ENCODE data around the gene RNF169. TPM values are rescaled to one million over a fixed set of nuclear protein-coding genes. Genes with fewer than 3 reads are reported as not detected.
"Not testable (repeated sequence)": the region's sequence is repeated elsewhere in the genome, so short reads cannot be mapped to it uniquely, and the experiment has no call there.

Gene RNF169
- total RNA-seq, 1 experiment from 2014 or later = 47.0 TPM

- no peaks in the 10 kb centered on the region for H4K20me1 ChIP-seq (ENCODE audit: insufficient read depth, low read depth, low read length)
- H2AFZ ChIP-seq (ENCODE audit: low read length) = no peak overlapping the region
- H3K9ac ChIP-seq (ENCODE audit: low read length) = no peak overlapping the region
- no peak overlapping the region for H3K27ac ChIP-seq (ENCODE audit: low read length)
- no peak overlapping the region for H3K4me3 ChIP-seq (ENCODE audit: low read length)
- H3K79me2 ChIP-seq (ENCODE audit: low read length) = peaks cover 67% of the 10 kb centered on the region
- H3K4me2 ChIP-seq (ENCODE audit: low read depth, low read length, poor library complexity, severe bottlenecking) = no peak overlapping the region
- no peaks in the 10 kb centered on the region for H3K9me2 ChIP-seq (replicated peaks; ENCODE audit: insufficient read depth, low read length)
- no peaks in the 10 kb centered on the region for H3K9me3 ChIP-seq (ENCODE audit: low read length)
- H3K4me1 ChIP-seq (ENCODE audit: low read length) = no peaks in the 10 kb centered on the region
- no peak for DNase-seq
- no peaks in the 10 kb centered on the region for H3K27me3 ChIP-seq (ENCODE audit: low read length)
- peaks cover 34% of the 10 kb centered on the region for H3K36me3 ChIP-seq (ENCODE audit: insufficient read depth, low read length)
These were observed 67.3 kb downstream of the RNF169 start for GRCh38 chr11:74815966-74816365.

- H3K4me3 ChIP-seq (ENCODE audit: low read length) = no peak overlapping the region
- peaks cover 35% of the 10 kb centered on the region for H3K36me3 ChIP-seq (ENCODE audit: insufficient read depth, low read length)
These were observed 68.0 kb downstream of the RNF169 start for GRCh38 chr11:74816664-74817063.

GRCh38 chr11:74818283-74818946 lies 69.8 kb downstream of the RNF169 start:
- no peaks in the 10 kb centered on the region for H3K4me1 ChIP-seq (ENCODE audit: low read length)
- no peaks in the 10 kb centered on the region for H3K27me3 ChIP-seq (ENCODE audit: low read length)
- H2AFZ ChIP-seq (ENCODE audit: low read length) = no peak overlapping the region
- H3K36me3 ChIP-seq (ENCODE audit: insufficient read depth, low read length) = peaks cover 49% of the 10 kb centered on the region
- peaks cover 6% of the 10 kb centered on the region; the same call in 1 of the 2 replicates for H3K9me3 ChIP-seq (ENCODE audit: low read length)
- H3K9ac ChIP-seq (ENCODE audit: low read length) = no peak overlapping the region
- no peak overlapping the region for H3K4me3 ChIP-seq (ENCODE audit: low read length)
- H4K20me1 ChIP-seq (ENCODE audit: insufficient read depth, low read depth, low read length) = no peaks in the 10 kb centered on the region
- H3K27ac ChIP-seq (ENCODE audit: low read length) = no peak overlapping the region
- peaks cover 56% of the 10 kb centered on the region for H3K79me2 ChIP-seq (ENCODE audit: low read length)
- no peak for DNase-seq
- no peak overlapping the region for H3K4me2 ChIP-seq (ENCODE audit: low read depth, low read length, poor library complexity, severe bottlenecking)
- H3K9me2 ChIP-seq (replicated peaks; ENCODE audit: insufficient read depth, low read length) = no peaks in the 10 kb centered on the region

More at GRCh38 chr11:74816664-74817063, 68.0 kb downstream of the RNF169 start:
- Histone ChIP-seq H3K27me3 (ENCODE audit: low read length) (no peaks in the 10 kb centered on the region), H3K9me2 (replicated peaks; ENCODE audit: insufficient read depth, low read length) (no peaks in the 10 kb centered on the region), H3K4me2 (ENCODE audit: low read depth, low read length, poor library complexity, severe bottlenecking) (no peak overlapping the region), H3K9me3 (ENCODE audit: low read length) (no peaks in the 10 kb centered on the region), H3K4me1 (ENCODE audit: low read length) (no peaks in the 10 kb centered on the region), H3K9ac (ENCODE audit: low read length) (no peak overlapping the region), H4K20me1 (ENCODE audit: insufficient read depth, low read depth, low read length) (no peaks in the 10 kb centered on the region), H3K27ac (ENCODE audit: low read length) (no peak overlapping the region), H2AFZ (ENCODE audit: low read length) (no peak overlapping the region), H3K79me2 (ENCODE audit: low read length) (peaks cover 64% of the 10 kb centered on the region)
- no peak for DNase-seq

GRCh38 chr11:74819400-74819799 lies 70.8 kb downstream of the RNF169 start:
- H3K27ac ChIP-seq (ENCODE audit: low read length) = no peak overlapping the region
- H4K20me1 ChIP-seq (ENCODE audit: insufficient read depth, low read depth, low read length) = no peaks in the 10 kb centered on the region
- no peaks in the 10 kb centered on the region for H3K27me3 ChIP-seq (ENCODE audit: low read length)
- no peak overlapping the region for H3K9ac ChIP-seq (ENCODE audit: low read length)
- H3K4me1 ChIP-seq (ENCODE audit: low read length) = no peaks in the 10 kb centered on the region
- H3K36me3 ChIP-seq (ENCODE audit: insufficient read depth, low read length) = peaks cover 58% of the 10 kb centered on the region
- H3K9me2 ChIP-seq (replicated peaks; ENCODE audit: insufficient read depth, low read length) = no peaks in the 10 kb centered on the region
- peaks cover 54% of the 10 kb centered on the region for H3K79me2 ChIP-seq (ENCODE audit: low read length)
- no peak overlapping the region for H2AFZ ChIP-seq (ENCODE audit: low read length)
- H3K4me3 ChIP-seq (ENCODE audit: low read length) = no peak overlapping the region
- no peak overlapping the region for H3K4me2 ChIP-seq (ENCODE audit: low read depth, low read length, poor library complexity, severe bottlenecking)
- no peak for DNase-seq
- H3K9me3 ChIP-seq (ENCODE audit: low read length) = peaks cover 14% of the 10 kb centered on the region

- Histone ChIP-seq H3K27me3 (ENCODE audit: low read length) (no peaks in the 10 kb centered on the region), H3K79me2 (ENCODE audit: low read length) (peaks cover 52% of the 10 kb centered on the region), H4K20me1 (ENCODE audit: insufficient read depth, low read depth, low read length) (no peaks in the 10 kb centered on the region), H3K4me3 (ENCODE audit: low read length) (no peak overlapping the region), H3K9ac (ENCODE audit: low read length) (no peak overlapping the region), H3K36me3 (ENCODE audit: insufficient read depth, low read length) (peaks cover 67% of the 10 kb centered on the region), H3K27ac (ENCODE audit: low read length) (no peak overlapping the region), H3K4me2 (ENCODE audit: low read depth, low read length, poor library complexity, severe bottlenecking) (no peak overlapping the region), H3K9me2 (replicated peaks; ENCODE audit: insufficient read depth, low read length) (no peaks in the 10 kb centered on the region), H3K9me3 (ENCODE audit: low read length) (peaks cover 16% of the 10 kb centered on the region), H3K4me1 (ENCODE audit: low read length) (no peaks in the 10 kb centered on the region), H2AFZ (ENCODE audit: low read length) (no peak overlapping the region)
- DNase-seq = no peak
These were observed 72.1 kb downstream of the RNF169 start for GRCh38 chr11:74820763-74821162.

GRCh38 chr11:74822170-74822569 lies 73.5 kb downstream of the RNF169 start:
- Histone ChIP-seq H3K9ac (ENCODE audit: low read length) (no peak overlapping the region), H3K9me3 (ENCODE audit: low read length) (peaks cover 24% of the 10 kb centered on the region), H3K4me2 (ENCODE audit: low read depth, low read length, poor library complexity, severe bottlenecking) (no peak overlapping the region)

GRCh38 chr11:74824285-74824982 lies 75.8 kb downstream of the RNF169 start:
- peaks cover 71% of the 10 kb centered on the region for H3K36me3 ChIP-seq (ENCODE audit: insufficient read depth, low read length)
- no peak for DNase-seq
- H3K4me1 ChIP-seq (ENCODE audit: low read length) = no peaks in the 10 kb centered on the region
- H3K4me3 ChIP-seq (ENCODE audit: low read length) = no peak overlapping the region
- H3K79me2 ChIP-seq (ENCODE audit: low read length) = peaks cover 37% of the 10 kb centered on the region
- no peak overlapping the region for H3K27ac ChIP-seq (ENCODE audit: low read length)
- no peaks in the 10 kb centered on the region for H4K20me1 ChIP-seq (ENCODE audit: insufficient read depth, low read depth, low read length)
- no peak overlapping the region for H2AFZ ChIP-seq (ENCODE audit: low read length)
- H3K9me2 ChIP-seq (replicated peaks; ENCODE audit: insufficient read depth, low read length) = no peaks in the 10 kb centered on the region
- H3K9ac ChIP-seq (ENCODE audit: low read length) = no peak overlapping the region
- H3K27me3 ChIP-seq (ENCODE audit: low read length) = no peaks in the 10 kb centered on the region
- H3K4me2 ChIP-seq (ENCODE audit: low read depth, low read length, poor library complexity, severe bottlenecking) = no peak overlapping the region
- H3K9me3 ChIP-seq (ENCODE audit: low read length) = peaks cover 25% of the 10 kb centered on the region

More at GRCh38 chr11:74822170-74822569, 73.5 kb downstream of the RNF169 start:
- Histone ChIP-seq H3K79me2 (ENCODE audit: low read length) (peaks cover 51% of the 10 kb centered on the region), H3K27me3 (ENCODE audit: low read length) (no peaks in the 10 kb centered on the region), H3K4me1 (ENCODE audit: low read length) (no peaks in the 10 kb centered on the region), H3K9me2 (replicated peaks; ENCODE audit: insufficient read depth, low read length) (no peaks in the 10 kb centered on the region), H4K20me1 (ENCODE audit: insufficient read depth, low read depth, low read length) (no peaks in the 10 kb centered on the region), H3K36me3 (ENCODE audit: insufficient read depth, low read length) (peaks cover 75% of the 10 kb centered on the region), H2AFZ (ENCODE audit: low read length) (no peak overlapping the region), H3K27ac (ENCODE audit: low read length) (no peak overlapping the region), H3K4me3 (ENCODE audit: low read length) (no peak overlapping the region)
- DNase-seq = no peak

- DNase-seq; H3K9ac ChIP-seq (ENCODE audit: low read length); H3K9me2 ChIP-seq (replicated peaks; ENCODE audit: insufficient read depth, low read length); H3K27me3 ChIP-seq (ENCODE audit: low read length); H4K20me1 ChIP-seq (ENCODE audit: insufficient read depth, low read depth, low read length); H3K4me3 ChIP-seq (ENCODE audit: low read length); H2AFZ ChIP-seq (ENCODE audit: low read length); H3K4me1 ChIP-seq (ENCODE audit: low read length); H3K27ac ChIP-seq (ENCODE audit: low read length); H3K4me2 ChIP-seq (ENCODE audit: low read depth, low read length, poor library complexity, severe bottlenecking): not testable (repeated sequence)
- H3K9me3 ChIP-seq (ENCODE audit: low read length) = peaks cover 25% of the 10 kb centered on the region
- H3K36me3 ChIP-seq (ENCODE audit: insufficient read depth, low read length) = peaks cover 62% of the 10 kb centered on the region
- peaks cover 37% of the 10 kb centered on the region for H3K79me2 ChIP-seq (ENCODE audit: low read length)
These were observed 76.9 kb downstream of the RNF169 start for GRCh38 chr11:74825596-74825995.
